ENCODE measurements around the gene CDIPT. TPM values are rescaled to one million over a fixed set of nuclear protein-coding genes. Genes with fewer than 3 reads are reported as not detected.

CDIPT gene
- total and polyA plus RNA-seq, 2 of the 13 experiments (the other 11 are each of a cell fraction or from before 2014, with no cell fraction given) = 54.9 to 97.5 TPM

GRCh38 chr16:29811170-29811895 lies 51.7 kb downstream of the CDIPT start (continued):
- TF ChIP-seq, protein P1, sequence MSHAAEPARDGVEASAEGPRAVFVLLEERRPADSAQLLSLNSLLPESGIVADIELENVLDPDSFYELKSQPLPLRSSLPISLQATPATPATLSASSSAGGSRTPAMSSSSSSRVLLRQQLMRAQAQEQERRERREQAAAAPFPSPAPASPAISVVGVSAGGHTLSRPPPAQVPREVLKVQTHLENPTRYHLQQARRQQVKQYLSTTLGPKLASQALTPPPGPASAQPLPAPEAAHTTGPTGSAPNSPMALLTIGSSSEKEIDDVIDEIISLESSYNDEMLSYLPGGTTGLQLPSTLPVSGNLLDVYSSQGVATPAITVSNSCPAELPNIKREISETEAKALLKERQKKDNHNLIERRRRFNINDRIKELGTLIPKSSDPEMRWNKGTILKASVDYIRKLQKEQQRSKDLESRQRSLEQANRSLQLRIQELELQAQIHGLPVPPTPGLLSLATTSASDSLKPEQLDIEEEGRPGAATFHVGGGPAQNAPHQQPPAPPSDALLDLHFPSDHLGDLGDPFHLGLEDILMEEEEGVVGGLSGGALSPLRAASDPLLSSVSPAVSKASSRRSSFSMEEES (CRISPR knock-in tag; IDR thresholded peaks at IDR 0.05) = 0 out of 2 replicates have a peak, but pooled peaks have one; percentile 35
- peak; percentile 78 for TF ChIP-seq SRSF1 (optimal IDR thresholded peaks at IDR 0.05; ENCODE audit: low read depth, low read length)
- TF ChIP-seq, protein P2, sequence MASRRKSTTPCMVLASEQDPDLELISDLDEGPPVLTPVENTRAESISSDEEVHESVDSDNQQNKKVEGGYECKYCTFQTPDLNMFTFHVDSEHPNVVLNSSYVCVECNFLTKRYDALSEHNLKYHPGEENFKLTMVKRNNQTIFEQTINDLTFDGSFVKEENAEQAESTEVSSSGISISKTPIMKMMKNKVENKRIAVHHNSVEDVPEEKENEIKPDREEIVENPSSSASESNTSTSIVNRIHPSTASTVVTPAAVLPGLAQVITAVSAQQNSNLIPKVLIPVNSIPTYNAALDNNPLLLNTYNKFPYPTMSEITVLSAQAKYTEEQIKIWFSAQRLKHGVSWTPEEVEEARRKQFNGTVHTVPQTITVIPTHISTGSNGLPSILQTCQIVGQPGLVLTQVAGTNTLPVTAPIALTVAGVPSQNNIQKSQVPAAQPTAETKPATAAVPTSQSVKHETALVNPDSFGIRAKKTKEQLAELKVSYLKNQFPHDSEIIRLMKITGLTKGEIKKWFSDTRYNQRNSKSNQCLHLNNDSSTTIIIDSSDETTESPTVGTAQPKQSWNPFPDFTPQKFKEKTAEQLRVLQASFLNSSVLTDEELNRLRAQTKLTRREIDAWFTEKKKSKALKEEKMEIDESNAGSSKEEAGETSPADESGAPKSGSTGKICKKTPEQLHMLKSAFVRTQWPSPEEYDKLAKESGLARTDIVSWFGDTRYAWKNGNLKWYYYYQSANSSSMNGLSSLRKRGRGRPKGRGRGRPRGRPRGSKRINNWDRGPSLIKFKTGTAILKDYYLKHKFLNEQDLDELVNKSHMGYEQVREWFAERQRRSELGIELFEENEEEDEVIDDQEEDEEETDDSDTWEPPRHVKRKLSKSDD (CRISPR knock-in tag; IDR thresholded peaks at IDR 0.05; ENCODE audit: low read depth) = no peak; the same call in 1 of the 2 replicates
- peak; percentile 99 for TF ChIP-seq AGO1 (IDR thresholded peaks at IDR 0.05; ENCODE audit: low read depth, low read length, poor library complexity, severe bottlenecking)
- TF ChIP-seq, protein P3, sequence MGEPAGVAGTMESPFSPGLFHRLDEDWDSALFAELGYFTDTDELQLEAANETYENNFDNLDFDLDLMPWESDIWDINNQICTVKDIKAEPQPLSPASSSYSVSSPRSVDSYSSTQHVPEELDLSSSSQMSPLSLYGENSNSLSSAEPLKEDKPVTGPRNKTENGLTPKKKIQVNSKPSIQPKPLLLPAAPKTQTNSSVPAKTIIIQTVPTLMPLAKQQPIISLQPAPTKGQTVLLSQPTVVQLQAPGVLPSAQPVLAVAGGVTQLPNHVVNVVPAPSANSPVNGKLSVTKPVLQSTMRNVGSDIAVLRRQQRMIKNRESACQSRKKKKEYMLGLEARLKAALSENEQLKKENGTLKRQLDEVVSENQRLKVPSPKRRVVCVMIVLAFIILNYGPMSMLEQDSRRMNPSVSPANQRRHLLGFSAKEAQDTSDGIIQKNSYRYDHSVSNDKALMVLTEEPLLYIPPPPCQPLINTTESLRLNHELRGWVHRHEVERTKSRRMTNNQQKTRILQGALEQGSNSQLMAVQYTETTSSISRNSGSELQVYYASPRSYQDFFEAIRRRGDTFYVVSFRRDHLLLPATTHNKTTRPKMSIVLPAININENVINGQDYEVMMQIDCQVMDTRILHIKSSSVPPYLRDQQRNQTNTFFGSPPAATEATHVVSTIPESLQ (CRISPR knock-in tag; conservative IDR thresholded peaks at IDR 0.05) = no peak
- TF ChIP-seq ZNF496 (CRISPR knock-in tag; IDR thresholded peaks at IDR 0.05; ENCODE audit: insufficient replicate concordance) = no peak
- 0 out of 2 replicates have a peak, but pooled peaks have one; percentile 64 for TF ChIP-seq ZBTB37 (CRISPR knock-in tag; IDR thresholded peaks at IDR 0.05)
- TF ChIP-seq BORCS8-MEF2B (CRISPR knock-in tag; IDR thresholded peaks at IDR 0.05) = peak; percentile 53; the same call in 1 of the 2 replicates
- 0 out of 2 replicates have a peak, but pooled peaks have one; percentile 66 for TF ChIP-seq HMG20B (CRISPR knock-in tag; conservative IDR thresholded peaks at IDR 0.05)
- TF ChIP-seq ZFP90 (CRISPR knock-in tag; IDR thresholded peaks at IDR 0.05; ENCODE audit: borderline replicate concordance) = 0 out of 2 replicates have a peak, but pooled peaks have one; percentile 65
- TF ChIP-seq ZNF580 (CRISPR knock-in tag; IDR thresholded peaks at IDR 0.05; ENCODE audit: borderline replicate concordance, low read depth) = peak; percentile 84
- no peak for TF ChIP-seq SCMH1 (CRISPR knock-in tag; IDR thresholded peaks at IDR 0.05; ENCODE audit: borderline replicate concordance)
- peak; percentile 53 for TF ChIP-seq FOXA3 (CRISPR knock-in tag; IDR thresholded peaks at IDR 0.05)
- TF ChIP-seq PITX1 (CRISPR knock-in tag; IDR thresholded peaks at IDR 0.05) = peak; percentile 42; the same call in 1 of the 2 replicates
- TF ChIP-seq NFYB (CRISPR knock-in tag; IDR thresholded peaks at IDR 0.05) = peak; percentile 81
- TF ChIP-seq POLR2A (IDR thresholded peaks at IDR 0.05; ENCODE audit: insufficient read depth in 1 of 2, low read depth in 2 of 2, low read length in 2 of 2) = no peak; a peak in 1 of 4 replicates
- no peak for TF ChIP-seq TCF12 (IDR thresholded peaks at IDR 0.05)
- 0 out of 2 replicates have a peak, but pooled peaks have one; percentile 63 for TF ChIP-seq TCF12 (CRISPR knock-in tag; IDR thresholded peaks at IDR 0.05)
- no peak for TF ChIP-seq PRMT3 (CRISPR knock-in tag; IDR thresholded peaks at IDR 0.05; ENCODE audit: borderline replicate concordance, low read depth)
